Hepatocyte (in vitro differentiated cells): ENCODE data around the gene ZNF182. TPM values are rescaled to one million over a fixed set of nuclear protein-coding genes. Genes with fewer than 3 reads are reported as not detected.
"Not testable (repeated sequence)": the region's sequence is repeated elsewhere in the genome, so short reads cannot be mapped to it uniquely, and the experiment has no call there.

Experiments
- DNase-seq: peaks from one replicate; pipeline ENCODE4 v3.0.0-alpha.2; 2016; ENCODE audit warnings: low spot score
- H2AFZ ChIP-seq: fragments of 200-600 bp; sonication (generic); 2 replicates; pipeline ENCODE4 v1.6.0; 2016; ENCODE audit warnings: antibody characterized with exemption, mild to moderate bottlenecking
- H3K27ac ChIP-seq: fragments of 200-600 bp; sonication (generic); 2 replicates; pipeline ENCODE4 v1.5.1; 2016; ENCODE audit warnings: mild to moderate bottlenecking
- H3K27me3 ChIP-seq: fragments of 200-600 bp; sonication (generic); 2 replicates; pipeline ENCODE4 v1.6.1; 2016
- H3K36me3 ChIP-seq: fragments of 200-600 bp; sonication (generic); replicated peaks from 2 replicates; pipeline ENCODE4 v1.5.1; 2016; ENCODE audit warnings: low read depth; ENCODE audit not compliant: insufficient read depth
- H3K4me1 ChIP-seq: fragments of 200-600 bp; sonication (generic); 2 replicates; pipeline ENCODE4 v1.5.1; 2016; ENCODE audit warnings: mild to moderate bottlenecking, moderate library complexity; ENCODE audit not compliant: insufficient read depth
- H3K4me2 ChIP-seq: fragments of 200-600 bp; sonication (generic); 2 replicates; pipeline ENCODE4 v1.6.0; 2016
- H3K4me3 ChIP-seq: fragments of 200-600 bp; sonication (generic); 2 replicates; pipeline ENCODE4 v1.5.1; 2016; ENCODE audit warnings: mild to moderate bottlenecking
- H3K79me2 ChIP-seq: fragments of 200-600 bp; sonication (generic); 2 replicates; pipeline ENCODE4 v1.6.0; 2017; ENCODE audit warnings: mild to moderate bottlenecking
- H3K9me2 ChIP-seq: fragments of 200-600 bp; sonication (generic); replicated peaks from 2 replicates; pipeline ENCODE4 v1.6.0; 2017; ENCODE audit warnings: mild to moderate bottlenecking; ENCODE audit not compliant: insufficient read depth
- H3K9me3 ChIP-seq: fragments of 200-600 bp; sonication (generic); 2 replicates; pipeline ENCODE4 v1.5.1; 2016; ENCODE audit warnings: low read depth, mild to moderate bottlenecking
- H4K20me1 ChIP-seq: fragments of 200-600 bp; sonication (generic); 2 replicates; pipeline ENCODE4 v1.6.0; 2016; ENCODE audit warnings: mild to moderate bottlenecking; ENCODE audit not compliant: insufficient read depth, poor library complexity, severe bottlenecking
- CTCF ChIP-seq: fragments of 200-600 bp; sonication (generic); IDR thresholded peaks from 2 replicates; pipeline ENCODE4 v1.5.1; 2016; ENCODE audit warnings: antibody characterized with exemption, mild to moderate bottlenecking; ENCODE audit not compliant: poor library complexity
- EZH2 ChIP-seq: fragments of 200-600 bp; sonication (generic); IDR thresholded peaks from 2 replicates; pipeline ENCODE4 v1.6.1; 2016; ENCODE audit warnings: antibody characterized with exemption, mild to moderate bottlenecking, borderline replicate concordance
- EZH2phosphoT487 ChIP-seq: fragments of 200-600 bp; sonication (generic); IDR thresholded peaks from one replicate; pipeline ENCODE4 v1.6.1; 2018; ENCODE audit warnings: antibody characterized with exemption, mild to moderate bottlenecking, low read depth, moderate library complexity; ENCODE audit not compliant: unreplicated experiment, severe bottlenecking
- WGBS: methylation state at CpG from one replicate; pipeline ENCODE4 v1.1.6; 2016; ENCODE audit warnings: low lambda C conversion rate; ENCODE audit errors: missing lambda C conversion rate; 5-methylcytosine and 5-hydroxymethylcytosine counted together
- polyA plus RNA-seq: library from polyadenylated mRNA; unstranded; fragments of >200 nt; fragmentation: Nextera tagmentation; extraction: Ambion mirVana; gene quantifications from 2 replicates; pipeline ENCODE4 v1.2.1, GENCODE V29; 2016
- total RNA-seq: library from RNA; depleted of rRNA; stranded (reverse); fragments of >200 nt; gene quantifications from 2 replicates; pipeline ENCODE4 v1.2.3, GENCODE V29; 2014

Gene ZNF182
- total and polyA plus RNA-seq, 2 experiments from 2014 or later = 3.4 to 5.0 TPM

- no peak for DNase-seq
- Histone ChIP-seq H3K4me2 (no peak overlapping the region), H3K27ac (no peak overlapping the region), H3K4me3 (no peak overlapping the region), H3K36me3 (no peaks in the 10 kb centered on the region), H3K9me2 (no peaks in the 10 kb centered on the region), H3K27me3 (no peaks in the 10 kb centered on the region), H3K9me3 (peaks cover 3% of the 10 kb centered on the region), H4K20me1 (no peaks in the 10 kb centered on the region), H2AFZ (no peak overlapping the region), H3K79me2 (no peaks in the 10 kb centered on the region), H3K4me1 (no peaks in the 10 kb centered on the region)
- WGBS = 49% methylated on average over 2 of the region's 2 CpGs
- no peak for TF ChIP-seq CTCF
- no peak for TF ChIP-seq EZH2
- TF ChIP-seq EZH2phosphoT487 = no peak
Observed at GRCh38 chrX:47960406-47960805, 43.4 kb downstream of the ZNF182 start.

DNA sequence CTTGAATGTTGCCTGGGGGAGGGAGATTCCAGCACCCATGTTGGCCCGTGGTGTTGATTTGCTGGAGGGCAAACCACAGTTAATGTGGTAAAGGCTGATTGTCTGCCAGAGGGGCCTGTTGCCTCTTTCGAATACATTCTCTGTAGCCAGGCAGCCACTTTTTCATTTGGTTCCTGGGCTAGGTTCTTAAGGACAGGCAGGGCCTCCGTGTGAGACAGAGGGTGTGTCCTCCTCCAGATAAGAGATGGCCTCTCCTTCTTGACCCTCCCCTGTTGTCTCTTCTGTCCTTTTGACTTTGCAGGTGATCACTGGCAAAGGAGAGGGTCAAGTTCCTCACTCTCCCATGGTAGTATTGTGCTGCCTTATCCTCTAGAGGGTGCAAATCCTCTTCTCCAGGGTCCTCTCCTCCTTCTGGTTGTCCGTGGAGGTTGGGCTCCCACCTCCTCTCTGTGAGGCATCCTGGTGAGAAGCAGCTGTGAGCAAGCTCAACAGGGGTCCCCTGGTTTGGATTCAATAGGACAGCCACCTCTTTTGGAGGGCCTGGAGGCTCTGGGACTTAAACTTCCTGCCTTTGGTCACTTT lies 44.9 kb downstream of the ZNF182 start:
- H3K27ac ChIP-seq = no peak overlapping the region
- TF ChIP-seq CTCF (peak; percentile 19), EZH2 (no peak)
- 32% methylated on average over 4 of the region's 4 CpGs for WGBS

GRCh38 chrX:47958206-47958605 lies 45.6 kb downstream of the ZNF182 start:
- H3K27ac ChIP-seq, H3K4me2 ChIP-seq, H3K4me1 ChIP-seq, H3K4me3 ChIP-seq, H3K79me2 ChIP-seq, DNase-seq, H3K9me2 ChIP-seq, H3K36me3 ChIP-seq, H4K20me1 ChIP-seq, H3K9me3 ChIP-seq, H2AFZ ChIP-seq, H3K27me3 ChIP-seq: not testable (repeated sequence)
- WGBS = 59% methylated on average over 4 of the region's 4 CpGs

More for the DNA sequence above, 44.9 kb downstream of the ZNF182 start:
- no peak overlapping the region for H2AFZ ChIP-seq
- H3K4me2 ChIP-seq = no peak overlapping the region
- H4K20me1 ChIP-seq = no peaks in the 10 kb centered on the region
- H3K27me3 ChIP-seq = no peaks in the 10 kb centered on the region
- no peak overlapping the region for H3K4me3 ChIP-seq
- no peaks in the 10 kb centered on the region for H3K79me2 ChIP-seq
- H3K9me3 ChIP-seq = peaks cover 3% of the 10 kb centered on the region
- no peaks in the 10 kb centered on the region for H3K4me1 ChIP-seq
- DNase-seq = peak; percentile 17
- no peaks in the 10 kb centered on the region for H3K36me3 ChIP-seq
- H3K9me2 ChIP-seq = no peaks in the 10 kb centered on the region

DNA sequence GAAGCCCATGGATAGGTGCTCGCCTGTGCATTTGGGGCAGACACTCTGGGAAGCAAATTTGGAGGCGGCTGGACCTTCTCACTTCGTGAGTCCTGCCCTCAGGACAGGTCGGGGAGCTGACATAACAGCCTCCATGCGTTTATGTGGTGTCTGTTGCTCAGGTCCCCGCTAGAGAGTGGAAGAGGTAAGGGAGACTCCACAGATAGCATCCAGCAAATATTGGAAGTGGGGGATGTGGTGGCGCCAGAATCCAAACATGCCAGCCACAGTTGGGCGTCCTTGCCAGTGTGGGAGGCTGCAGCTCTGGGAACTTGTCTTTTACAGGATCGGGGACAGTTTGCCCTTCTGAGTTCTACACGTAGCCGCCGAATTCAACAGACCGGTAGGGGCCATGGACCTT lies 47.8 kb downstream of the ZNF182 start:
- no peak for TF ChIP-seq CTCF
- TF ChIP-seq EZH2 = no peak
- no peak for TF ChIP-seq EZH2phosphoT487
- 84% methylated on average over 13 of the region's 13 CpGs for WGBS
- H3K4me3 ChIP-seq = no peak overlapping the region

GRCh38 chrX:47955295-47955694 lies 48.5 kb downstream of the ZNF182 start:
- H3K36me3 ChIP-seq, DNase-seq, H3K4me1 ChIP-seq, H3K27me3 ChIP-seq, H3K79me2 ChIP-seq, H3K9me2 ChIP-seq, H2AFZ ChIP-seq, H3K9me3 ChIP-seq, H3K4me2 ChIP-seq, H3K27ac ChIP-seq, H4K20me1 ChIP-seq, H3K4me3 ChIP-seq: not testable (repeated sequence)
- WGBS = 79% methylated on average over 6 of the region's 7 CpGs

More for the DNA sequence above, 47.8 kb downstream of the ZNF182 start:
- no peak for DNase-seq
- Histone ChIP-seq H3K79me2 (no peaks in the 10 kb centered on the region), H3K4me2 (no peak overlapping the region), H3K27ac (no peak overlapping the region), H3K4me1 (no peaks in the 10 kb centered on the region), H2AFZ (no peak overlapping the region), H3K9me2 (no peaks in the 10 kb centered on the region), H3K27me3 (no peaks in the 10 kb centered on the region), H3K36me3 (no peaks in the 10 kb centered on the region), H4K20me1 (no peaks in the 10 kb centered on the region), H3K9me3 (no peaks in the 10 kb centered on the region)
